ENCODE data around the gene JKAMP.

Gene JKAMP

GRCh38 chr14:59520224-59520623 lies 35.9 kb downstream of the JKAMP start:
- ChIA-PET POLR2A (no interaction called here), CTCF (interaction anchor here (0.7 to 1.2 kb wide), 2 partner anchors 10 to 13 kb away, joined by 3 to 6 read pairs; no protein-coding TSS in a partner anchor)
- TF ChIP-seq CTCF (IDR thresholded peaks at IDR 0.05; ENCODE audit: control extremely low read depth, extremely low read depth, low read depth, missing control alignments), result no peak
- no peak for DNase-seq (ENCODE audit: extremely low spot score)

- no peak for DNase-seq (ENCODE audit: extremely low spot score)
- ChIA-PET POLR2A (no interaction called here), CTCF (interaction anchor here (1.0 to 1.5 kb wide), 2 partner anchors 18 to 20 kb away, joined by 3 to 4 read pairs; no protein-coding TSS in a partner anchor)
- no peak for TF ChIP-seq CTCF (IDR thresholded peaks at IDR 0.05; ENCODE audit: control extremely low read depth, extremely low read depth, low read depth, missing control alignments)
Observed at GRCh38 chr14:59529189-59529588, 44.9 kb downstream of the JKAMP start.

GRCh38 chr14:59530349-59530748 lies 46.0 kb downstream of the JKAMP start:
- no peak for TF ChIP-seq CTCF (IDR thresholded peaks at IDR 0.05; ENCODE audit: control extremely low read depth, extremely low read depth, low read depth, missing control alignments)
- DNase-seq (ENCODE audit: extremely low spot score), result no peak
- ChIA-PET POLR2A (no interaction called here), CTCF (no interaction called here)

- DNase-seq (ENCODE audit: extremely low spot score), result no peak
- no peak for TF ChIP-seq CTCF (IDR thresholded peaks at IDR 0.05; ENCODE audit: control extremely low read depth, extremely low read depth, low read depth, missing control alignments)
- ChIA-PET POLR2A (no interaction called here), CTCF (no interaction called here)
Observed at GRCh38 chr14:59532419-59532818, 48.1 kb downstream of the JKAMP start.

GRCh38 chr14:59534361-59534987 lies 50.2 kb downstream of the JKAMP start:
- POLR2A ChIA-PET, result no interaction called here
- no peak for TF ChIP-seq CTCF (IDR thresholded peaks at IDR 0.05; ENCODE audit: control extremely low read depth, extremely low read depth, low read depth, missing control alignments)
- CTCF ChIA-PET, result no interaction called here
- no peak for DNase-seq (ENCODE audit: extremely low spot score)

- ChIA-PET POLR2A (no interaction called here), CTCF (no interaction called here)
- DNase-seq (ENCODE audit: extremely low spot score), result no peak
- no peak for TF ChIP-seq CTCF (IDR thresholded peaks at IDR 0.05; ENCODE audit: control extremely low read depth, extremely low read depth, low read depth, missing control alignments)
Observed at GRCh38 chr14:59537476-59537875, 53.2 kb downstream of the JKAMP start.
